AG04450 (cell line): Measurements from ENCODE around the gene SLC6A9. TPM values are rescaled to one million over a fixed set of nuclear protein-coding genes. Genes with fewer than 3 reads are reported as not detected.

ENCODE experiments used
- CTCF ChIA-PET: fragments of 300-600, 350-600 bp; formaldehyde crosslinking; extraction: SDS; loops from one replicate; lab custom pipeline; 2022; ENCODE audit warnings: antibody characterized with exemption, inconsistent platforms; lab: Charles Lee
- POLR2A ChIA-PET: fragments of 350-600 bp; formaldehyde crosslinking; extraction: SDS; loops from one replicate; lab custom pipeline; 2021; ENCODE audit warnings: antibody characterized with exemption, inconsistent platforms; lab: Yijun Ruan, JAX
- DNase-seq: peaks from one replicate; pipeline ENCODE4 v3.0.0-alpha.2; 2011; ENCODE audit warnings: low read depth, low spot score
- H3K27ac ChIP-seq: one replicate; pipeline ENCODE4 v1.5.1; 2012; ENCODE audit warnings: low read depth, low read length, control low read depth
- H3K27me3 ChIP-seq: one replicate; pipeline ENCODE4 v1.6.0; 2012; ENCODE audit warnings: low read length; ENCODE audit not compliant: control insufficient read depth, insufficient read depth
- H3K4me3 ChIP-seq: 2 replicates; pipeline ENCODE4 v1.5.1; 2011; ENCODE audit warnings: mild to moderate bottlenecking, low read depth, low read length, control low read depth
- H3K9me3 ChIP-seq: 2 replicates; pipeline ENCODE4 v1.5.1; 2012; ENCODE audit warnings: low read length; ENCODE audit not compliant: control insufficient read depth, insufficient read depth
- polyA plus RNA-seq: library from polyadenylated mRNA; depleted of rRNA; stranded (reverse); fragments of >200 nt; gene quantifications from 2 replicates; pipeline ENCODE4 v1.2.3, GENCODE V29; 2011
- TF ChIP-seq, protein P1 (sequence below): IDR thresholded peaks from 2 replicates; pipeline ENCODE4 v1.5.1; 2011; ENCODE audit warnings: low read depth, low read length, control low read depth, inconsistent platforms

The SLC6A9 gene
- polyA plus RNA-seq, 1 experiment: 16.3 TPM

DNA sequence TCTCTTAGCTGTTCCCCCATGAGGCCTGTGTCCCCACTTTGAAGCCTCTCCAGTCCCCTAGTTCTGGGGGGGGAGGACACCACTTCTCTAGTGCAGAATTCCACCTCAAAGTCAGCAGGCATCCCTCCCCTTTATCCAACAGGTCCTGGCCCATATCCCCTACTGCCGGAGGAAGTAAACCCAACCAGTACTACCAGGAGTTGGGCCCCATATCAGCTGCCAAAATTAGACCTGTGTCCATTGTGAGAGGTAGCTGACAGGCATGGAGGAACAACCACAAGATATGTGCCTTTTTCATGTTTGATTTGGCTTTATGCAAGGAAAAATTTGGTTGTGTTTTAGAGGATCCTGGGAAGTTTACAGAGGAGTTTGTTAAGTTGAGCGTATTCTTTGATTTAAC is 22.1 kb upstream of the SLC6A9 start:
- DNase-seq: no peak
- CTCF ChIA-PET: no interaction called here
- POLR2A ChIA-PET: no interaction called here

DNA sequence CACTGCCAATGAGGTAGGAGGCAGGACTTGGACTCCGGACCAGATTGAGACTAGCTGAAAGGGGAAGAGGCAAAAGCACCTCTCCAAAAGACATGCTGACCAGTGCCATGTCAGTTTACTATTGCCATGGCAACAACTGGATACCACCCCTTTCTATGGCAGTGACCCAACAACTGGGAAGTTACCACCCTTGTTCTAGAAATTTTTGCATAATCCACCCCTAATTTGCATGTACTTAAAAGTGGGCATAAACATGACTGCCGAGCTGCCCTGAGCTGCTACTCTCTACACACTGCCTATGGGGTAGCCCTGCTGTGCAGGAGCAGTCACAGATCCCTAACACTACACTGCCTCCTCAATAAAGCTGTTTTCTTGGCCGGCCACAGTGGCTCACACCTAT is 19.0 kb upstream of the SLC6A9 start:
- no peaks in the 10 kb centered on the region for H3K9me3 ChIP-seq
- H3K27me3 ChIP-seq: no peaks in the 10 kb centered on the region
- H3K27ac ChIP-seq: peak overlapping the region; percentile 57
- TF ChIP-seq, protein P1, sequence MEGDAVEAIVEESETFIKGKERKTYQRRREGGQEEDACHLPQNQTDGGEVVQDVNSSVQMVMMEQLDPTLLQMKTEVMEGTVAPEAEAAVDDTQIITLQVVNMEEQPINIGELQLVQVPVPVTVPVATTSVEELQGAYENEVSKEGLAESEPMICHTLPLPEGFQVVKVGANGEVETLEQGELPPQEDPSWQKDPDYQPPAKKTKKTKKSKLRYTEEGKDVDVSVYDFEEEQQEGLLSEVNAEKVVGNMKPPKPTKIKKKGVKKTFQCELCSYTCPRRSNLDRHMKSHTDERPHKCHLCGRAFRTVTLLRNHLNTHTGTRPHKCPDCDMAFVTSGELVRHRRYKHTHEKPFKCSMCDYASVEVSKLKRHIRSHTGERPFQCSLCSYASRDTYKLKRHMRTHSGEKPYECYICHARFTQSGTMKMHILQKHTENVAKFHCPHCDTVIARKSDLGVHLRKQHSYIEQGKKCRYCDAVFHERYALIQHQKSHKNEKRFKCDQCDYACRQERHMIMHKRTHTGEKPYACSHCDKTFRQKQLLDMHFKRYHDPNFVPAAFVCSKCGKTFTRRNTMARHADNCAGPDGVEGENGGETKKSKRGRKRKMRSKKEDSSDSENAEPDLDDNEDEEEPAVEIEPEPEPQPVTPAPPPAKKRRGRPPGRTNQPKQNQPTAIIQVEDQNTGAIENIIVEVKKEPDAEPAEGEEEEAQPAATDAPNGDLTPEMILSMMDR: no peak
- ChIA-PET CTCF (interaction anchor here (7.1 kb wide), 1 partner anchor 44 kb away, joined by 182 read pairs; no protein-coding TSS in a partner anchor), POLR2A (interaction anchor here (1.8 kb wide), 1 partner anchor 22 kb away, joined by 8 read pairs; no protein-coding TSS in a partner anchor)
- no peak overlapping the region for H3K4me3 ChIP-seq
- no peak for DNase-seq

More for the DNA sequence above, 22.1 kb upstream of the SLC6A9 start:
- TF ChIP-seq, protein P1: no peak
- Histone ChIP-seq H3K4me3 (no peak overlapping the region), H3K27me3 (no peaks in the 10 kb centered on the region), H3K9me3 (no peaks in the 10 kb centered on the region), H3K27ac (no peak overlapping the region)

DNA sequence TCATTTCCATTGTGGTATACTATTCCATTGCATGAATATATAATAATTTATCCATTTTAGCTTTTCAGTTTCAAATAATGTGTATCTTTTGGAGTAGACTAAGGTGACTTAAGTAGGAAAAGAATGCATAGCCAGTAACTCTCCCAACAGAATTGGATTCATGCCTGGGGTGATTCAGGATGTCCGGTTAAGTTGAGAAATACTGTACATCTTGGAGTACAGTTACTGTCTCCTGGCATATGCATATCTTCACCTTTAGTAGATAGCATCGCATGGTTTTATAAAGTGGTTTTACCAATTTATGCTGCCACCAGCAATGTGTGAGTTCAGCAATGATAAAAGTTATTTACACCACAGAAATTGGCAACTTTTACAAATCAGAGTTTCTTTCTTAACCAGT is 18.6 kb upstream of the SLC6A9 start:
- ChIA-PET POLR2A (interaction anchor here (1.8 kb wide), 1 partner anchor 22 kb away, joined by 8 read pairs; no protein-coding TSS in a partner anchor), CTCF (interaction anchor here (2.2 to 7.1 kb wide), 4 partner anchors 14 to 603 kb away, joined by 7 to 182 read pairs (median 32); no protein-coding TSS in a partner anchor)
- peak; percentile 82 for DNase-seq
- TF ChIP-seq, protein P1: no peak
- H3K4me3 ChIP-seq: no peak overlapping the region
- H3K27me3 ChIP-seq: no peaks in the 10 kb centered on the region
- H3K27ac ChIP-seq: peak overlapping the region; percentile 79
- H3K9me3 ChIP-seq: no peaks in the 10 kb centered on the region

DNA sequence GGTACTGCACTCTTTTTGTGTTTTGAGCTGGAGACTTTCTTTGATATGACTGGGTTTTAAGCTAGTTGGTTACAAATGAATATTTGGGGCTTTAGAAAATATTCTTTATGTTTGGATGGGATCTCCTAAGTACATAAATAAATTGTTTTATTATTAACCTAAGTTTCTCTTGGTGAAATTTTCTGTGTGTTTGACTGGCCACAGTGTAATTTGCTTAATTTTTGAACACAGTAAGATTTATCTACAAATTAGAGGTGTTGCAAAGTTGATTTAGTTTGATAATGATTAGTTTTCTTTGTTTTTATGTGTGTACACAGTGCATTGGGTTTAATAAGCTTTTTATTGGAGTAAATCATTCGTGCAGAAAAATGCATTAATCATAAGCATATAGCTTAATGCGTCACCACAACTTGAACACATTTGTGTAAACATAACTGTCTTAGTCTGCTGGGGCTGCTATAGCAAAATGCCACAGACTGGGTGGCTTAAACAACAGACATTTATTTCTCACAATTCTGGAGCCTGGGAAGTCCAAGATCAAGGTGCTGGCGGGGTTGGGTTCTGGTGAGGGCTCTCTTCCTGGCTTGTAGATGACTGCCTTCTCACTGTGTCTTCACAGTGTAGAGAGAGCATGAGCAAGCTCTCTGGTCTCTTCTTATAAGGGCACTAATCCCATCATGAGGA is 17.4 kb upstream of the SLC6A9 start:
- Histone ChIP-seq H3K4me3 (peak overlapping the region; percentile 29), H3K27ac (peak overlapping the region; percentile 79), H3K9me3 (no peaks in the 10 kb centered on the region), H3K27me3 (no peaks in the 10 kb centered on the region)
- DNase-seq: no peak
- TF ChIP-seq, protein P1: no peak
- POLR2A ChIA-PET: interaction anchor here (0.5 to 1.8 kb wide), 9 partner anchors 12 to 548 kb away, joined by 3 to 8 read pairs (median 4); partner anchors contain the start of genes DMAP1 and KDM4A
- CTCF ChIA-PET: interaction anchor here (0.6 to 7.1 kb wide), 38 partner anchors 8 to 822 kb away, joined by 3 to 182 read pairs (median 4); partner anchors contain the start of genes HYI, KDM4A and SLC6A9

DNA sequence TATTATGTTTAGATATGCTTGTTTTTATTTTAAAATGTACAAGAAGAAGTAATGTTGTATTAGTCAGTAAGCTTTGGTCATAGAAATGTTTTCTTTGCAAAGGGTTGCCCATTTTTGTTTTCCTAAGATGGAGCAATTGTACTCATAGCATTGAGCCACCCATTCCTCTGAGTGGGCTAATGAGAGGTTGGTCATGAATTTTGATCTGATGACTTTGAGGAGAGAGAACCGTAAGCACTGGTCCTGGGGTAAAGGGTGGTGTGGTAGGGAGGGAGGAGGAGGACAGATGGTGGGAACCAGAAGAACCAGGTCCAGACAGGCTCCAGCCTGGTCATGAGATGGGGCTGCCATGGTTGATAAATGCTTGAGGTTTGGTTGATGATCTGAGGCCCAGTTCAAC is 15.9 kb upstream of the SLC6A9 start:
- Histone ChIP-seq H3K27me3 (no peaks in the 10 kb centered on the region), H3K9me3 (no peaks in the 10 kb centered on the region), H3K4me3 (no peak overlapping the region), H3K27ac (peak overlapping the region; percentile 80)
- POLR2A ChIA-PET: interaction anchor here (0.6 to 1.8 kb wide), 4 partner anchors 16 to 397 kb away, joined by 3 to 5 read pairs (median 4); partner anchors contain the start of gene KDM4A
- CTCF ChIA-PET: interaction anchor here (0.6 to 7.1 kb wide), 21 partner anchors 8 to 820 kb away, joined by 3 to 182 read pairs (median 7); partner anchors contain the start of genes ATP6V0B, KDM4A and SLC6A9
- TF ChIP-seq, protein P1: no peak
- no peak for DNase-seq
